ENCODE measurements around the gene ZWILCH.

GRCh38 chr15:66573719-66574595, 68.8 kb downstream of the ZWILCH start:
- TF ChIP-seq CTCF (IDR thresholded peaks at IDR 0.05) (no peak), POLR2A (IDR thresholded peaks at IDR 0.05) (no peak)
